ENCODE data around the gene BCL2L13.
"Not testable (repeated sequence)": the region's sequence is repeated elsewhere in the genome, so short reads cannot be mapped to it uniquely, and the experiment has no call there.

BCL2L13 gene

GRCh38 chr22:17753401-17753989 is 114.9 kb downstream of the BCL2L13 start:
- no peak for DNase-seq (ENCODE audit: low read depth in 3 of 3, low spot score in 1 of 3)

GRCh38 chr22:17754233-17754925 is 115.8 kb downstream of the BCL2L13 start:
- DNase-seq (ENCODE audit: low read depth in 3 of 3, low spot score in 1 of 3) = no peak

- DNase-seq (ENCODE audit: low read depth in 3 of 3, low spot score in 1 of 3) = no peak
These were observed 122.6 kb downstream of the BCL2L13 start for GRCh38 chr22:17761138-17761488.

GRCh38 chr22:17763442-17763841 is 124.9 kb downstream of the BCL2L13 start:
- not testable (repeated sequence) for DNase-seq (ENCODE audit: low read depth in 3 of 3, low spot score in 1 of 3)

- DNase-seq (ENCODE audit: low read depth in 3 of 3, low spot score in 1 of 3) = no peak
These were observed 125.5 kb downstream of the BCL2L13 start for GRCh38 chr22:17764036-17764435.

- DNase-seq (ENCODE audit: low read depth in 3 of 3, low spot score in 1 of 3) = not testable (repeated sequence)
These were observed 126.3 kb downstream of the BCL2L13 start for GRCh38 chr22:17764852-17765251.

DNA sequence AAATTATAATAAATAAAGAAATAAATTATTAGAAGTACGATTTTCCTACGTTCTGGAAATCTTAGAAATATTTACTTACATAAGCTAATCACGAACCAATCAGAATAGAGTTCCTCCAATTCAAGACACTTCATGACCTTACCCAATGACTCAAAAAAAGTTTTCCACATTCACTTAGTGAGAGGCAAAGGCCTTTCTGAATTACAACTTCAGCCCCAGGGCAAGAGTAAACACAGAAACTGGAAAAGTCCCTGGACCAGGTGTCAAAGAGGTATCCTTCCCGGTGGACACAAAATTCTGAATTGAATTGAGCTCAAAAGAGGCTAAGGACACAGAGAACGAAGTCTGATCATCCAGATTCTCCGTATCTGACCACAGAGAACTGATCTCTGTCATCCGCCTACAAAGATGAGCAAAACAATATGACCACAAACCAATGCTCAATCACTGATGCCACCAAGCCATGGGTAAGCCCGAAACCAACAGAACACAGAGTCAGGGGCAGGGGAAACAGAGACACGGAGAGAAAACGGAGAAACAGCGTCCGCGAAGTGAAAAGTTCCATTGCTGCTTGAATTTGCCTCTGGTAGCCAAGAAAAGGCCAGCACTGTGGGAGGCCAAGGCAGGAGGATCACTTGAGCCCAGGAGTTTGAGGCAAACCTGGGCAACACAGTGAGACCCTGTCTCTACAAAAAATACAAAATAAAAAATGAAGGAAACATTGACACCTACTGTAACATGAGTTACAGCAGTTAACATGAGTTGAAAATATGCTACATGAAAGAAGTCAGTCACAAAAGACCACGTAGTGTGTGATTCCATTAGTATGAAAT is 128.9 kb downstream of the BCL2L13 start:
- no peak for DNase-seq (ENCODE audit: low read depth in 3 of 3, low spot score in 1 of 3)

DNA sequence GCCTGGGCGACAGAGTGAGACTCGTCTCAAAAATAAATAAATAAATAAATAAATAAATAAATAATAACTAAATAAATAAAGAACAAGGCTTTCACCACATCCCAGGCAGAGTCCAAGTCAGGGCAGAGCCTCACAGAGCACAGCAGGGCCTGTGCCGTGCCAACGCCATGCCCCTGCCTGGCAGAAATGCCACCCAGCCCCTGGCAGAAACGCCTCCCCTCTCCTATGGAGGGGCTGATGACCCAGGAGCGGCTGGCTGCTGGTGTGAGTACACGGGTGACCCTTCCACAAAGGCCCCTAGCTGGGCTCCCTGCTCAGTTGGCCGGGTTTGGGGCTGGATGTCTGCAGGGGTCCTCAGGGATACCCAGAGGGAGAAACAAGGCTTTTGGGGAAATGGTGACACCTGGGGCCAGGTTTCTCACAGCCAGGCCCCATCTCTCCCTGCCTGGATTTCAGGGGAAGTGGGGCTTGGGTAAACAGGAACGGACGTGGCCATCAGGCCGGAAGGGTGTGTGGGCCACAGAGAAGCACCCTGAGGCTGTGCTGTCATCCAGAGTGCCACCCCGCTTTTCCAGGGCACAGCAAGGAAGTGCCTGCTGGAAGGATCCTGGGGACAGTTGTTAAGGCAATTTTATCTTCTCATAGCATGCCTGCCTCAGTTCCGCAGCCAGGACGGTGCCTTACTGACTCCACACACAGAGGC is 130.6 kb downstream of the BCL2L13 start:
- no peak for DNase-seq (ENCODE audit: low read depth in 3 of 3, low spot score in 1 of 3)

DNA sequence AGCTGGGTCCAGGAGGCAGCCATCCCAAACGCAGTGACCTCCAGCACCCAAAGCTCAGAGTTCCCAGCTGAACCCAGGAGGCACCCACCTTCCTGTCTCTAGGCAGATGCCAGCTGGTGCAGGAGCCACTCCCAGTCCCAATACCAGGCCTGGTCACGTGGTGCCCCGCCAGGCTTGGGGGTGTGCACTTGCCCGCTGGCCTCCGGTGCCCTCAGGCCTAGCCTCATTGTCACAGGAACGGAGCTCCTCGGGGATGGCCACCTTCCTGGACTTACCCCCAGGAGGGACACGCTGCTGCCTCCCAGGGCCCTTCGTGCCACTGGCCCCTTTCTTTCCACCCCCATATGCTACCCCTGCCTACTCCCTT is 131.1 kb downstream of the BCL2L13 start:
- no peak for DNase-seq (ENCODE audit: low read depth in 3 of 3, low spot score in 1 of 3)

DNA sequence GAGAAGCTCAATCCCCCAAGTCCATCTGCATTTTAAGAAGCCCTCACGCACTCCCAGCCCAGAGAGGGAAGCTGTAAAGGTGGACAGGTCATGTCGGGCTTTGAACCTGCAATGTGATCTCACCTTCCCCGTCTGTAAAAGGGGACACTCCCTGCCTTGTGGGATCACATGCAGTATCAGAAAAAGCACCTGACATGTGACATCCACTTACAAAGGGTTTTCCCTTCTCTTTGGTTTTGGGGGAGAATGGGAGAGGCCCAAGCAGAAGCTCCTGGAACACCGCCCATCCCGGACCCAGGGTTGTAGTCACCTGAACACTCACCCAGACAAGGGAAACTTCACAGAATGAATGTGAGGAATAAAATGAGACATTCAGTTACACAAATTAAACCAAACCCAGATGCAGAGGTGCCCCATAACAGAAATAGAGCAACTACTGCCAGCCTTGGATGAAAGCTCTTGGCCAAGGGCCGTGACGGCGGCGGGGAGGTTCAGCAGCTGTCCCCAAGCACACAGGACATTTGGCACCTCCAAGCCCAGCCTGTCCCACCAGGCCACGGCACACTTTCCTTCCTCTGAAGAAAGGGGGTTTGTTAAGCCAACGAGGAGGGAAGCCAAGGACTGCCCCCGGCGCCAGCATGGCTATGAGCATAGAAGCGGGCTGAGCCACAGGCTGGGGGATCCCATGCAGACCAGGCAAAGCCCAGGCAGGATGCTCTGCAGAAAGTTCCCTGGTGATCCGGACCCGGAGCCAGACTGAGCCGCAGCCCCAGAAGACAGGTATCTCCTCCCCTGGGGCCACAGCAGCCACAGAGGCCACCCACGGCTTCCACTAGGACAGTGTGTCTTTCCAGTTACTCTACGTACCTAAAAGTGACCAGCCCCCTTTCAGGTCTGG is 131.9 kb downstream of the BCL2L13 start:
- no peak for DNase-seq (ENCODE audit: low read depth in 3 of 3, low spot score in 1 of 3)

DNA sequence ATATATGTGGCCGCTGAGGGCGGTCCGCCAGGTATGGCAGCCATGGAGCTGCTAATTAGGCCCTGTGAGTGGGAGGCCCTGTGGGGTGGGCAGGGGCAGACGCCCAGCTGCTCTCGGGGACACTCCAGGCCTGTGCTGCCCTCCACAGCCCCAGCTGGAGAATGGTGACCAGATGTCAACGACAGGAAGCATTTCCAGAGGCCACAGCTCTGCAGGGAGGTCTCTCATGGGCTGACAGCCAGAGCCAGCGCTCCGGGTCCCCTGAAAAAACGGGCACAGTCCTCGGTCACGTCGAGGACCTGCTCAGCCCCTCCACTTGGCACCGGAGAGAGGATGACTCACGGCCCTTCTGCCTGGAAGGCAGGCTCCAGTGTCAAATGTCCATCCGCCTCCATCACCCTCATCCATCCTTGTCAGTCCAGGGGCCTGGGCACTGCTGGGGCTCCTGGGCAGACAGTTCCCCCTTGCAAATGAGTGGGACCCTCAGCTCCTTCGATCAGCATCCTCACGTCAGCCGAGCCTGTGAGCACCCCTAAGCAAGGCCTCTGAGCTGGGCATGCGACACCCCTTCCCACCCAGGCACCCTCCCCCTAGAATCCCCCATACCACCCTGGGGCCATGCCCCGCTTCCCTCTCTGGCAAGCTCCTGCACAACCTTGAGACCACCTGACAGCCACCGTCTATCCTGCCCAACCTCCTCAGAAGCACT is 133.8 kb downstream of the BCL2L13 start:
- no peak for DNase-seq (ENCODE audit: low read depth in 3 of 3, low spot score in 1 of 3)

GRCh38 chr22:17772958-17773605 is 134.5 kb downstream of the BCL2L13 start:
- no peak for DNase-seq (ENCODE audit: low read depth in 3 of 3, low spot score in 1 of 3)

- peak in 1 of 3 donors; percentile 37 for DNase-seq (ENCODE audit: low read depth in 3 of 3, low spot score in 1 of 3)
These were observed 135.1 kb downstream of the BCL2L13 start for GRCh38 chr22:17773606-17774205.

- peak in 1 of 3 donors; percentile 29 for DNase-seq (ENCODE audit: low read depth in 3 of 3, low spot score in 1 of 3)
These were observed 135.8 kb downstream of the BCL2L13 start, which contains the start of gene BID for GRCh38 chr22:17774206-17774925. BID (minus strand) TSS chr22:17774469; CDS start chr22:17750116, 24,353 bp downstream.

DNA sequence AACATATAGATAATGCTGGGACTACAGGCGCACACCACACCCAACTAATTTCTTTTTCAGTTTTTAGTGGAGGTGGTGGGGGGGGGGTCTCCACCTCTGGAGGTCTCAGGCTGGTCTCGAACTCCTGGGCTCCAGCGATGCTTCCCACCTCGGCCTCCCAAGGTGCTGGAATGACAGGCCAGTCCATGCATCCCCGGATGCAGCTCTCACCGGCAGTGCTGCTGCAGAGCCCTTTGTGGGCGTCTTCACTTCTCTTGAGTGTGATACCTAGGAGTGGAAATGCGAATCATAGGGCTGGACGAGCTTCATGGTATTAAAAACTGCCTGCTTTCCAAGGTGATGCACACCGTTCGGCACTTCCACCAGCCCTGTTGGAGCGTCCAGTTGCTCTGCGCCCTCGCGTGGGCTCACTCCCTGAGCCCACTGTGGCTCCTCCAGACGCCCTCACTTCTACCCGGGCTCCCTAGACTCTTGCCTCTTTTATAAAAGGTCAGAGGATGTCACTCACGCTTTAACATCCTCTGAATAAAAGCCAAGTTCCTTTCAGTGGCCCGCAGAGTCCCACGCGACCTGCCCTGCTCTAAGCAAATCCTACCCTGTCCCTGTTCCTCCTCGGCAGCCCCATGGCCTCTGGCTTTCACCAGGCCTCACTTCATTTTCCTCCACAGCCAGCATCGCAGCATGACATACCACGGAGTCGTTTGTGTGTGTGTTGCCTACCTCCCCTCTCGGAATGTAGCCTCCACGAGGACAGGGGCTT is 136.5 kb downstream of the BCL2L13 start:
- DNase-seq (ENCODE audit: low read depth in 3 of 3, low spot score in 1 of 3) = no peak

- DNase-seq (ENCODE audit: low read depth in 3 of 3, low spot score in 1 of 3) = no peak
These were observed 137.4 kb downstream of the BCL2L13 start for GRCh38 chr22:17775781-17776465.

Data from stimulated activated CD4-positive, alpha-beta T cell treated with anti-CD3 and anti-CD28 coated beads, TNF-alpha, amount 100 ng/mL, for 1 hour (primary cell).